GM12878 (cell line): ENCODE results near the gene IRGQ. TPM values are rescaled to one million over a fixed set of nuclear protein-coding genes. Genes with fewer than 3 reads are reported as not detected.
A peak's percentile ranks its signal among the peaks of the same experiment; 100 is the strongest.

ENCODE experiments used
- ATF7 ChIP-seq: fragments of 450-650 bp; IDR thresholded peaks from 2 replicates; pipeline ENCODE4 v1.6.1; 2016; ENCODE audit warnings: low read depth, mild to moderate bottlenecking
- CBX3 ChIP-seq: fragments of 200-600 bp; sonication (generic); IDR thresholded peaks from 2 replicates; pipeline ENCODE4 v1.6.1; 2016; ENCODE audit warnings: low read depth, borderline replicate concordance
- CBX5 ChIP-seq: sonication (generic); IDR thresholded peaks from 2 replicates; pipeline ENCODE4 v1.6.1; 2016; ENCODE audit warnings: low read depth, moderate library complexity, mild to moderate bottlenecking, inconsistent platforms
- EP300 ChIP-seq, 2 experiments: fragments of 150-350 bp in 1 of 2; IDR thresholded peaks; 2 replicates each; pipeline ENCODE4 v1.6.1; 2011 to 2012; ENCODE audit warnings: low read depth in 2 of 2, low read length in 2 of 2, borderline replicate concordance in 1 of 2, improper control_type of control experiment in 1 of 2, inconsistent platforms in 1 of 2; ENCODE audit not compliant: control insufficient read depth in 1 of 2
- FOS ChIP-seq: IDR thresholded peaks from 3 replicates; pipeline ENCODE4 v1.6.1; 2011; ENCODE audit warnings: borderline replicate concordance; ENCODE audit not compliant: insufficient read length; ENCODE audit errors: extremely low read depth
- IRF5 ChIP-seq: fragments of 450-650 bp; IDR thresholded peaks from 2 replicates; pipeline ENCODE4 v1.6.1; 2017; ENCODE audit warnings: borderline replicate concordance
- MAX ChIP-seq: IDR thresholded peaks from 2 replicates; pipeline ENCODE4 v1.6.1; 2012; ENCODE audit warnings: low read depth, low read length, improper control_type of control experiment
- NFIC ChIP-seq: IDR thresholded peaks from 2 replicates; pipeline ENCODE4 v1.6.1; 2012; ENCODE audit warnings: low read depth, mild to moderate bottlenecking, inconsistent platforms, low read length, moderate library complexity
- NFYB ChIP-seq: IDR thresholded peaks from 2 replicates; pipeline ENCODE4 v1.6.1; 2011; ENCODE audit warnings: low read depth, mild to moderate bottlenecking, low read length, improper control_type of control experiment, moderate library complexity; ENCODE audit not compliant: insufficient read depth
- NR2F1 ChIP-seq: fragments of 450-650 bp; conservative IDR thresholded peaks from 2 replicates; pipeline ENCODE4 v1.6.1; 2017; ENCODE audit warnings: mild to moderate bottlenecking
- POLR2A ChIP-seq: IDR thresholded peaks from 2 replicates; pipeline ENCODE4 v1.6.1; 2011; ENCODE audit warnings: low read depth, mild to moderate bottlenecking, low read length
- RAD21 ChIP-seq: IDR thresholded peaks from 2 replicates; pipeline ENCODE4 v1.6.1; 2011; ENCODE audit warnings: mild to moderate bottlenecking, low read depth, low read length, moderate library complexity; ENCODE audit not compliant: insufficient read depth
- RB1 ChIP-seq: fragments of 450-650 bp; formaldehyde crosslinking; IDR thresholded peaks from 2 replicates; pipeline ENCODE4 v1.6.1; 2017; ENCODE audit warnings: mild to moderate bottlenecking, borderline replicate concordance
- RELB ChIP-seq: fragments of 450-650 bp; IDR thresholded peaks from 2 replicates; pipeline ENCODE4 v1.6.1; 2017; ENCODE audit warnings: low read depth, mild to moderate bottlenecking, moderate library complexity
- SP1 ChIP-seq: IDR thresholded peaks from one replicate; pipeline ENCODE4 v1.6.1; 2011; ENCODE audit warnings: low read depth, low read length
- SRF ChIP-seq, 2 experiments: IDR thresholded peaks; 2 replicates each; pipeline ENCODE4 v1.6.1; 2011; ENCODE audit warnings: low read depth in 2 of 2, low read length in 2 of 2, mild to moderate bottlenecking in 1 of 2, moderate library complexity in 1 of 2
- TCF12 ChIP-seq: IDR thresholded peaks from 2 replicates; pipeline ENCODE4 v1.6.1; 2011; ENCODE audit warnings: low read depth, mild to moderate bottlenecking, low read length
- USF1 ChIP-seq: IDR thresholded peaks from 2 replicates; pipeline ENCODE4 v1.6.1; 2011; ENCODE audit warnings: borderline replicate concordance, low read depth, mild to moderate bottlenecking, moderate library complexity, mixed read lengths, low read length; ENCODE audit not compliant: insufficient read depth; ENCODE audit errors: extremely low read length
- ZNF384 ChIP-seq: IDR thresholded peaks from 2 replicates; pipeline ENCODE4 v1.6.1; 2012; ENCODE audit warnings: low read depth, mild to moderate bottlenecking, low read length, improper control_type of control experiment, borderline replicate concordance
- polyA plus RNA-seq, 11 experiments: library from polyadenylated mRNA; depleted of rRNA in 4 of 11; unstranded in 6 of 11; stranded (reverse) in 5 of 11; fragments of >200 nt; fragmentation: Nextera tagmentation in 4 of 11; fragmentation: Illumina TruSeq in 1 of 11; extraction: Ambion mirVana in 4 of 11; extraction: Trizol in 1 of 11; gene quantifications; 1 replicate in 1 of 11; 2 replicates in 10 of 11; pipeline versions ENCODE4 v1.2.1 to v1.2.3, GENCODE V29; 2011 to 2016; ENCODE audit warnings: inconsistent platforms in 2 of 11, missing spikeins in 2 of 11, low read depth in 1 of 11
- total RNA-seq, 4 experiments: library from RNA; depleted of rRNA in 3 of 4; stranded (reverse); fragments of >200 nt in 3 of 4; fragmentation: Illumina TruSeq in 1 of 4; extraction: Trizol in 1 of 4; gene quantifications; 2 replicates each; pipeline versions ENCODE4 v1.2.1 to v1.2.3, GENCODE V29; 2013 to 2021
- TF ChIP-seq, protein P1 (sequence below): fragments of 450-650 bp; formaldehyde crosslinking; IDR thresholded peaks from 2 replicates; pipeline ENCODE4 v1.5.0; 2022; ENCODE audit warnings: mild to moderate bottlenecking, missing genetic modification characterization

The IRGQ gene
- total and polyA plus RNA-seq, 10 of the 15 experiments (the other 5 are each of a cell fraction or from before 2014, with no cell fraction given): 3.3 to 20.8 (median 9.0) TPM

DNA sequence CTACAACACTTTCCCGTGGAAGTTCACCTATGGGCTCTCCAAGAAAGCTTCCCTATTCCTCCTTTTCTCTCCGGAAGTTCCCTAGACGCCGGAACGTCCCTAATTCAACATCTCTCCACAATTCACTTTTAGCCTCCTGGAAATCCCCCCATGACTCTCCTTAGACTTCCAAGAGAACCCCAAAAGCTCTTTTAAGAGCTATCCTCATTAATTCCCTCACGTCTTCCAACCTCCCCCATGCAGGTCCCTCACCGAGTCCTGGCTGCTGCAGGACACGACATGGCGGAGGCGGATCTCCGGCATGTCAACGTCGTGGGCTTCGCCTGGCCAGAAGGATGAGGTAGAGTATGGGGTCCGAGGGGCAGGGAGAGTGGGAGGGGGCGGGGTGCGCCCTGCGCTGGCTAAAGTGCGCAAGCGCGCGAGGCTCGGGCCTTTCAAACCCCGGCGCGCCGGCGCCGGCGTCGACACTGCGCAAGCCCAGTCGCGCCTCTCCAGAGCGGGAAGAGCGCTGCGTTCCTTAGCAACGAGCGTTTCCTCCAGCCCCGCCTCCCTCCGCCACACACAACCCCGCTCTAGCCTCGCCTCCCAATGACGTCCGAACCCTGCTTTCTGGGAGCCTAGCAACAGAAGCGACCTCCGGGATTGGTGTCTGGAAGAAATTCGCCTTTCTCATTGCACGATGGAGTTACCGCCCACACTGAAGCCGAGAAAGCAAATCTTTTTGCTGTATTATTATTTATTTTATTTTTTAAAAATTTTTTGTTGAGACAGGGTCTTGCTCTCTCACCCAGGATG lies 20.6 kb downstream of the IRGQ start, which contains the start of the genes PINLYP and XRCC1 (continued):
- TF ChIP-seq, protein P1, sequence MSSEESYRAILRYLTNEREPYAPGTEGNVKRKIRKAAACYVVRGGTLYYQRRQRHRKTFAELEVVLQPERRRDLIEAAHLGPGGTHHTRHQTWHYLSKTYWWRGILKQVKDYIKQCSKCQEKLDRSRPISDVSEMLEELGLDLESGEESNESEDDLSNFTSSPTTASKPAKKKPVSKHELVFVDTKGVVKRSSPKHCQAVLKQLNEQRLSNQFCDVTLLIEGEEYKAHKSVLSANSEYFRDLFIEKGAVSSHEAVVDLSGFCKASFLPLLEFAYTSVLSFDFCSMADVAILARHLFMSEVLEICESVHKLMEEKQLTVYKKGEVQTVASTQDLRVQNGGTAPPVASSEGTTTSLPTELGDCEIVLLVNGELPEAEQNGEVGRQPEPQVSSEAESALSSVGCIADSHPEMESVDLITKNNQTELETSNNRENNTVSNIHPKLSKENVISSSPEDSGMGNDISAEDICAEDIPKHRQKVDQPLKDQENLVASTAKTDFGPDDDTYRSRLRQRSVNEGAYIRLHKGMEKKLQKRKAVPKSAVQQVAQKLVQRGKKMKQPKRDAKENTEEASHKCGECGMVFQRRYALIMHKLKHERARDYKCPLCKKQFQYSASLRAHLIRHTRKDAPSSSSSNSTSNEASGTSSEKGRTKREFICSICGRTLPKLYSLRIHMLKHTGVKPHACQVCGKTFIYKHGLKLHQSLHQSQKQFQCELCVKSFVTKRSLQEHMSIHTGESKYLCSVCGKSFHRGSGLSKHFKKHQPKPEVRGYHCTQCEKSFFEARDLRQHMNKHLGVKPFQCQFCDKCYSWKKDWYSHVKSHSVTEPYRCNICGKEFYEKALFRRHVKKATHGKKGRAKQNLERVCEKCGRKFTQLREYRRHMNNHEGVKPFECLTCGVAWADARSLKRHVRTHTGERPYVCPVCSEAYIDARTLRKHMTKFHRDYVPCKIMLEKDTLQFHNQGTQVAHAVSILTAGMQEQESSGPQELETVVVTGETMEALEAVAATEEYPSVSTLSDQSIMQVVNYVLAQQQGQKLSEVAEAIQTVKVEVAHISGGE (CRISPR knock-in tag): no peak
- no peak for TF ChIP-seq CBX5
- peak; percentile 63; the same call in 1 of the 2 replicates for TF ChIP-seq NFYB
- TF ChIP-seq USF1: no peak
- no peak for TF ChIP-seq IRF5
- TF ChIP-seq TCF12: no peak
- peak; percentile 82; the same call in 1 of the 2 replicates for TF ChIP-seq RB1
- TF ChIP-seq FOS: no peak
- peak; percentile 72 for TF ChIP-seq POLR2A
- TF ChIP-seq NR2F1: no peak
- TF ChIP-seq RELB: peak; percentile 46
- TF ChIP-seq ATF7: peak; percentile 56; the same call in 1 of the 2 replicates
- peak; percentile 40 for TF ChIP-seq SP1
- TF ChIP-seq ZNF384: no peak
- no peak for TF ChIP-seq CBX3
- no peak for TF ChIP-seq RAD21
- TF ChIP-seq MAX: no peak
- TF ChIP-seq SRF (IDR thresholded peaks at IDR 0.05; ENCODE audit: low read depth in 2 of 2, low read length in 2 of 2): 0 out of 4 replicates have a peak, but pooled peaks of 1 of the 2 experiments have one; percentile 43
- no peak for TF ChIP-seq EP300 (IDR thresholded peaks at IDR 0.05; ENCODE audit: borderline replicate concordance in 1 of 2, control insufficient read depth in 1 of 2, low read depth in 2 of 2, low read length in 2 of 2)
- TF ChIP-seq NFIC: no peak
